ENCODE measurements around the gene DHX15. TPM values are rescaled to one million over a fixed set of nuclear protein-coding genes. Genes with fewer than 3 reads are reported as not detected.

Gene DHX15
- total and polyA plus RNA-seq, 2 of the 8 experiments (the other 6 are each of a cell fraction or from before 2014, with no cell fraction given): 126 to 286 TPM

DNA sequence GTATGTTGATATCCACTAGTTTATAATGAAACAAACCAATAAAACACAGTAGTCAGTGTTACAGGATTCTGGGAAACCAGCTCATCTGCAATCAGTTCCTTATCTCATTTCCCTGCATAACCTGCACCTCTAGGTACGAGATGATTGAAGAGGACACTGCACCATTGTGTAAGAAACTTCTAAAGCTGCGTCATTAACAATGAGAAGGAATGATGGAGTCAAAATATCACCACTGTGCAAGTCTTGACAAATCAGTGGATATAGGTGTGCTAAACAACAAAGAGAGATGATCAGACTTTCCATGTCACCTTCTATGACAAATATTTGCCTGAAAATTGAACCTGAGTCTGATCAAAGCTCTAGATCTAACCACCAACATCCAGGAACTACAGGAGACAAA, 40.7 kb upstream of the DHX15 start:
- H3K4me3 ChIP-seq (ENCODE audit: extremely low read depth in 1 of 4, insufficient read depth in 2 of 4, low read depth in 3 of 4, low read length in 4 of 4): no peak overlapping the region
- WGBS, 2 experiments (ENCODE audit: extremely low coverage in 1 of 2, insufficient coverage in 1 of 2, insufficient read length in 1 of 2, insufficient replicate concordance in 2 of 2, low coverage in 1 of 2, low lambda C conversion rate in 2 of 2, missing lambda C conversion rate in 1 of 2): 91% methylated on average over 2 of the region's 2 CpGs; no CpG with 5 or more reads in 1 of the 2 experiments
- peaks cover 0 to 7% (median 0%) of the 10 kb centered on the region in 4 experiments; a peak in 1 of 7 replicates for H3K4me1 ChIP-seq (replicated peaks in 1 of 4; ENCODE audit: control insufficient read depth in 3 of 4, insufficient read depth in 4 of 4, low read length in 3 of 4)
- DNase-seq (ENCODE audit: low read depth in 1 of 2, low spot score in 2 of 2) (no peak), FAIRE-seq (no peak)
- no peak overlapping the region for H2AK5ac ChIP-seq (ENCODE audit: low read depth, low read length)
- no peaks in the 10 kb centered on the region for H4K20me1 ChIP-seq (replicated peaks in 1 of 2; ENCODE audit: control insufficient read depth in 1 of 2, insufficient read depth in 2 of 2, low read length in 2 of 2)
- no peak overlapping the region for H3K56ac ChIP-seq (replicated peaks; ENCODE audit: insufficient read length, low read depth, low read length)
- no peak overlapping the region for H4K91ac ChIP-seq (replicated peaks; ENCODE audit: insufficient read length, low read length)
- no peak overlapping the region for H3K23ac ChIP-seq (ENCODE audit: insufficient read length)
- no peaks in the 10 kb centered on the region for H3K79me2 ChIP-seq (ENCODE audit: control insufficient read depth in 1 of 2, insufficient read depth in 2 of 2, low read length in 2 of 2)
- H2BK120ac ChIP-seq (replicated peaks; ENCODE audit: low read depth, low read length): no peak overlapping the region
- H2BK20ac ChIP-seq (ENCODE audit: low read length): no peak overlapping the region
- no peak overlapping the region for H4K5ac ChIP-seq (ENCODE audit: insufficient read length, low read depth, low read length)
- no peaks in the 10 kb centered on the region for H3K27me3 ChIP-seq (replicated peaks in 1 of 4; ENCODE audit: control insufficient read depth in 3 of 4, extremely low read depth in 1 of 4, insufficient read depth in 3 of 4, low read length in 3 of 4)
- H2BK12ac ChIP-seq (ENCODE audit: low read depth, low read length): no peak overlapping the region
- no peak overlapping the region for H3K14ac ChIP-seq (ENCODE audit: insufficient read length)
- ChIA-PET CTCF (ENCODE audit: partially characterized antibody) (interaction anchor here (0.8 to 1.3 kb wide), 2 partner anchors 14 to 40 kb away, joined by 3 to 4 read pairs; no protein-coding TSS in a partner anchor), POLR2A (ENCODE audit: partially characterized antibody) (interaction anchor here (1.6 kb wide), 1 partner anchor 40 kb away, joined by 7 read pairs; the partner anchor contains the start of gene DHX15)
- H3K27ac ChIP-seq (ENCODE audit: low read depth, low read length): no peak overlapping the region
- no peaks in the 10 kb centered on the region for H3K36me3 ChIP-seq (ENCODE audit: control insufficient read depth in 2 of 4, insufficient read depth in 4 of 4, low read length in 3 of 4)
- no peaks in the 10 kb centered on the region for H3K23me2 ChIP-seq (ENCODE audit: low read depth, low read length)
- peaks cover 3 to 9% of the 10 kb centered on the region in 2 experiments; a peak in 2 of 4 replicates for H3K9me3 ChIP-seq (ENCODE audit: insufficient read depth in 2 of 2, low read depth in 1 of 2, low read length in 1 of 2)
- H3K18ac ChIP-seq (ENCODE audit: extremely low read depth, low read length): no peak overlapping the region
- H2BK15ac ChIP-seq (ENCODE audit: low read length): no peak overlapping the region
- TF ChIP-seq PHF8 (conservative IDR thresholded peaks at IDR 0.05; ENCODE audit: low read depth, low read length) (no peak), SP1 (IDR thresholded peaks at IDR 0.05; ENCODE audit: low read depth, low read length) (no peak), TAF7 (optimal IDR thresholded peaks at IDR 0.05; ENCODE audit: borderline replicate concordance, low read depth, low read length) (no peak), EP300 (IDR thresholded peaks at IDR 0.05; ENCODE audit: borderline replicate concordance in 1 of 2, low read depth in 2 of 2, low read length in 2 of 2) (no peak), HDAC6 (IDR thresholded peaks at IDR 0.05; ENCODE audit: low read depth, low read length) (no peak), FOSL1 (IDR thresholded peaks at IDR 0.05; ENCODE audit: insufficient read depth, low read depth, low read length) (no peak), RBBP5 (IDR thresholded peaks at IDR 0.05; ENCODE audit: borderline replicate concordance, low read depth, low read length) (no peak), KDM1A (IDR thresholded peaks at IDR 0.05; ENCODE audit: borderline replicate concordance, low read length) (no peak), CTBP2 (IDR thresholded peaks at IDR 0.05; ENCODE audit: borderline replicate concordance, insufficient read depth, insufficient read length, low read length) (no peak), KDM4A (IDR thresholded peaks at IDR 0.05; ENCODE audit: low read depth, low read length, severe bottlenecking) (no peak)
- H3K9ac ChIP-seq (replicated peaks in 1 of 4; ENCODE audit: extremely low read depth in 1 of 4, low read depth in 3 of 4, low read length in 3 of 4): no peak overlapping the region
- no peak overlapping the region for H4K8ac ChIP-seq (ENCODE audit: extremely low read depth, insufficient read depth, low read length)
- 0 out of 2 replicates have a peak overlapping the region, but pooled peaks have one; percentile 6 for H2AFZ ChIP-seq (ENCODE audit: low read length)
- H2BK5ac ChIP-seq (ENCODE audit: low read depth, low read length): no peak overlapping the region
- no peaks in the 10 kb centered on the region for H3K79me1 ChIP-seq (ENCODE audit: low read depth, low read length)
- H3K4ac ChIP-seq (replicated peaks; ENCODE audit: insufficient read length, low read depth, low read length): no peak overlapping the region
- no peak overlapping the region for H3K4me2 ChIP-seq (ENCODE audit: insufficient read depth in 1 of 2, low read depth in 2 of 2, low read length in 2 of 2)
